WTC11 (cell line): ENCODE measurements around the gene WDR81.

ENCODE experiments used
- ATF2 ChIP-seq: sonication (generic); formaldehyde crosslinking; IDR thresholded peaks from 2 replicates; pipeline ENCODE4 v1.8.1; 2022; ENCODE audit warnings: low read depth, missing genetic modification reagents, borderline replicate concordance
- CBFB ChIP-seq: sonication (generic); formaldehyde crosslinking; IDR thresholded peaks from 2 replicates; pipeline ENCODE4 v1.8.1; 2022; ENCODE audit warnings: mild to moderate bottlenecking, low read depth, missing genetic modification reagents
- CTCF ChIP-seq: fragments of 200-600 bp; IDR thresholded peaks from 2 replicates; pipeline ENCODE4 v1.8.0; 2022; ENCODE audit warnings: antibody characterized with exemption
- FOXK1 ChIP-seq: sonication (generic); formaldehyde crosslinking; IDR thresholded peaks from 2 replicates; pipeline ENCODE4 v1.8.0; 2022; ENCODE audit warnings: mild to moderate bottlenecking, moderate library complexity, missing genetic modification reagents
- FOXP1 ChIP-seq: sonication (generic); formaldehyde crosslinking; IDR thresholded peaks from 2 replicates; pipeline ENCODE4 v1.8.0; 2022; ENCODE audit warnings: missing genetic modification reagents, mild to moderate bottlenecking, moderate library complexity, borderline replicate concordance
- FOXP4 ChIP-seq: sonication (generic); formaldehyde crosslinking; IDR thresholded peaks from 2 replicates; pipeline ENCODE4 v1.8.0; 2022; ENCODE audit warnings: mild to moderate bottlenecking, missing genetic modification reagents
- NR2C2 ChIP-seq: sonication (generic); formaldehyde crosslinking; IDR thresholded peaks from 2 replicates; pipeline ENCODE4 v1.8.0; 2022; ENCODE audit warnings: mild to moderate bottlenecking, missing genetic modification reagents
- OVOL2 ChIP-seq: fragments of 250-450 bp; sonication (Bioruptor Pico); IDR thresholded peaks from 2 replicates; pipeline ENCODE4 v1.9.0; 2021; ENCODE audit warnings: mild to moderate bottlenecking, borderline replicate concordance
- PREB ChIP-seq: sonication (generic); formaldehyde crosslinking; IDR thresholded peaks from 2 replicates; pipeline ENCODE4 v1.8.1; 2022; ENCODE audit warnings: mild to moderate bottlenecking, missing genetic modification reagents, moderate library complexity, borderline replicate concordance
- SOX15 ChIP-seq: fragments of 250-450 bp; sonication (Bioruptor Pico); IDR thresholded peaks from 2 replicates; pipeline ENCODE4 v1.9.0; 2021; ENCODE audit warnings: mild to moderate bottlenecking
- TCF7 ChIP-seq: sonication (generic); formaldehyde crosslinking; IDR thresholded peaks from 2 replicates; pipeline ENCODE4 v1.8.0; 2022; ENCODE audit warnings: mild to moderate bottlenecking, low read depth, missing genetic modification reagents, moderate library complexity
- USF1 ChIP-seq: sonication (generic); formaldehyde crosslinking; IDR thresholded peaks from 2 replicates; pipeline ENCODE4 v1.8.0; 2022; ENCODE audit warnings: mild to moderate bottlenecking, missing genetic modification reagents
- ZBTB43 ChIP-seq: sonication (generic); formaldehyde crosslinking; IDR thresholded peaks from 2 replicates; pipeline ENCODE4 v1.8.1; 2023; ENCODE audit warnings: mild to moderate bottlenecking, missing genetic modification reagents
- ZNF138 ChIP-seq: sonication (generic); formaldehyde crosslinking; conservative IDR thresholded peaks from 2 replicates; pipeline ENCODE4 v1.8.1; 2022; ENCODE audit warnings: mild to moderate bottlenecking, moderate library complexity, missing genetic modification reagents

GRCh38 chr17:1732241-1732832 is 7.8 kb downstream of the WDR81 start:
- TF ChIP-seq USF1 (CRISPR knock-in tag) (no peak), FOXK1 (CRISPR knock-in tag) (no peak), CTCF (no peak), SOX15 (CRISPR knock-in tag) (no peak), OVOL2 (CRISPR knock-in tag) (no peak), CBFB (CRISPR knock-in tag) (no peak), NR2C2 (no peak), ZBTB43 (CRISPR knock-in tag) (no peak), PREB (CRISPR knock-in tag) (no peak), FOXP1 (CRISPR knock-in tag) (no peak), ATF2 (no peak), FOXP4 (CRISPR knock-in tag) (no peak), TCF7 (CRISPR knock-in tag) (no peak), ZNF138 (CRISPR knock-in tag) (no peak)
